HCT116 (cell line): ENCODE measurements around the gene CD59. TPM values are rescaled to one million over a fixed set of nuclear protein-coding genes. Genes with fewer than 3 reads are reported as not detected.

Experiments
- ATAC-seq: fragments of 200-7000 bp; cut with Tn5 transposase; 2 replicates; pipeline ENCODE4 v1.9.1; 2020; ENCODE audit warnings: mild to moderate bottlenecking, moderate library complexity
- BruUV-seq: library from RNA; stranded (reverse); fragments of 400-500 nt; replicated peaks from 2 replicates; lab custom pipeline; 2021; lab: Mats Ljungman, UMichigan
- CTCF ChIA-PET: fragments of 300-600 bp; sonication (Branson Sonifier 250); formaldehyde crosslinking; loops from one replicate; lab custom pipeline; 2021; ENCODE audit warnings: antibody characterized with exemption; lab: Charles Lee
- POLR2A ChIA-PET: fragments of 300-600, 350-600 bp; sonication (Branson Sonifier 250); formaldehyde crosslinking; loops from one replicate; lab custom pipeline; 2021; ENCODE audit warnings: antibody characterized with exemption; lab: Charles Lee
- RAD21 ChIA-PET, 2 experiments: fragments of 300-600 bp; sonication (Branson Sonifier 250); formaldehyde crosslinking; loops; one replicate each; lab custom pipeline; 2023; ENCODE audit warnings: low total read pairs in 2 of 2; ENCODE audit not compliant: uncharacterized antibody in 2 of 2, unreplicated experiment in 2 of 2, low non-redundant PET in 1 of 2; lab: Charles Lee
- DNase-seq: peaks from one replicate; pipeline ENCODE4 v3.0.0-alpha.2; 2010; ENCODE audit warnings: low read depth, low spot score
- H2AFZ ChIP-seq: fragments of 200-600 bp; shearing (Covaris generic), sonication (generic); 2 replicates; pipeline ENCODE4 v1.6.1; 2017; ENCODE audit warnings: low read depth, mixed run types, mixed read lengths, antibody characterized with exemption, low read length; ENCODE audit not compliant: poor library complexity, severe bottlenecking
- H3K27ac ChIP-seq: 2 replicates; pipeline ENCODE4 v1.5.1; 2012; ENCODE audit warnings: low read depth, low read length
- H3K27me3 ChIP-seq: fragments of 200-600 bp; sonication (generic); 2 replicates; pipeline ENCODE4 v1.6.1; 2016; ENCODE audit warnings: mixed run types, low read length, mixed read lengths; ENCODE audit not compliant: insufficient read depth
- H3K36me3 ChIP-seq, 2 experiments: fragments of 200-500 bp in 1 of 2; fragments of 200-600 bp in 1 of 2; sonication (Bioruptor generic) in 1 of 2; sonication (generic) in 1 of 2; 2 replicates each; pipeline versions ENCODE4 v1.5.1 to v1.6.1; 2014 to 2016; ENCODE audit warnings: low read length in 2 of 2, inconsistent platforms in 1 of 2, mixed read lengths in 1 of 2, mixed run types in 1 of 2; ENCODE audit not compliant: insufficient read depth in 2 of 2, control insufficient read depth in 1 of 2
- H3K4me1 ChIP-seq, 2 experiments: fragments of 200-600 bp in 1 of 2; sonication (generic) in 1 of 2; 2 replicates each; pipeline versions ENCODE4 v1.5.1 to v1.6.1; 2012 to 2017; ENCODE audit warnings: low read length in 2 of 2, inconsistent platforms in 1 of 2, mild to moderate bottlenecking in 1 of 2, mixed read lengths in 1 of 2, mixed run types in 1 of 2, moderate library complexity in 1 of 2; ENCODE audit not compliant: insufficient read depth in 2 of 2, control insufficient read depth in 1 of 2
- H3K4me2 ChIP-seq: fragments of 200-600 bp; sonication (generic); 2 replicates; pipeline ENCODE4 v1.6.1; 2017; ENCODE audit warnings: mixed run types, low read length, mixed read lengths
- H3K4me3 ChIP-seq, 2 experiments: fragments of 200-600 bp in 1 of 2; sonication (generic) in 1 of 2; replicated peaks in 1 of 2; 2 replicates each; pipeline ENCODE4 v1.5.1; 2011 to 2016; ENCODE audit warnings: low read length in 2 of 2, control low read depth in 1 of 2, low read depth in 1 of 2, mild to moderate bottlenecking in 1 of 2, mixed read lengths in 1 of 2, mixed run types in 1 of 2
- H3K79me2 ChIP-seq: fragments of 200-600 bp; sonication (generic); 2 replicates; pipeline ENCODE4 v1.6.1; 2017; ENCODE audit warnings: mild to moderate bottlenecking, mixed run types, low read length, moderate library complexity, mixed read lengths; ENCODE audit not compliant: insufficient read depth
- H3K9ac ChIP-seq: fragments of 200-600 bp; sonication (generic); 2 replicates; pipeline ENCODE4 v1.6.1; 2016; ENCODE audit warnings: low read length, mixed read lengths
- H3K9me2 ChIP-seq: fragments of 200-600 bp; sonication (generic), shearing (Covaris generic); 2 replicates; pipeline ENCODE4 v1.6.1; 2017; ENCODE audit warnings: mixed run types, mild to moderate bottlenecking, moderate library complexity; ENCODE audit not compliant: insufficient read depth
- H3K9me3 ChIP-seq, 2 experiments: fragments of 200-500 bp in 1 of 2; fragments of 200-600 bp in 1 of 2; sonication (Bioruptor generic) in 1 of 2; sonication (generic) in 1 of 2; 2 replicates each; pipeline ENCODE4 v1.6.1; 2014 to 2017; ENCODE audit warnings: low read length in 2 of 2, mixed read lengths in 2 of 2, inconsistent platforms in 1 of 2, low read depth in 1 of 2, mild to moderate bottlenecking in 1 of 2, mixed run types in 1 of 2, moderate library complexity in 1 of 2; ENCODE audit not compliant: control insufficient read depth in 1 of 2, insufficient read depth in 1 of 2
- H4K20me1 ChIP-seq: fragments of 200-600 bp; sonication (generic), shearing (Covaris generic); 2 replicates; pipeline ENCODE4 v1.6.1; 2017; ENCODE audit warnings: mixed run types, mild to moderate bottlenecking, moderate library complexity; ENCODE audit not compliant: insufficient read depth
- ATF3 ChIP-seq: IDR thresholded peaks from 2 replicates; pipeline ENCODE4 v1.6.1; 2012
- CEBPB ChIP-seq: IDR thresholded peaks from 2 replicates; pipeline ENCODE4 v1.6.1; 2012; ENCODE audit warnings: low read depth
- EGR1 ChIP-seq: IDR thresholded peaks from 2 replicates; pipeline ENCODE4 v1.6.1; 2012; ENCODE audit warnings: low read depth
- POLR2AphosphoS5 ChIP-seq: IDR thresholded peaks from 2 replicates; pipeline ENCODE4 v1.6.1; 2011; ENCODE audit warnings: mild to moderate bottlenecking, low read depth, low read length, moderate library complexity
- TCF7L2 ChIP-seq: IDR thresholded peaks from 2 replicates; pipeline ENCODE4 v1.7.0; 2011; ENCODE audit warnings: borderline replicate concordance, inconsistent platforms; ENCODE audit not compliant: insufficient read depth, insufficient read length; ENCODE audit errors: extremely low read depth
- YY1 ChIP-seq: IDR thresholded peaks from 2 replicates; pipeline ENCODE4 v1.6.1; 2011; ENCODE audit warnings: low read length, low read depth, moderate library complexity, mild to moderate bottlenecking; ENCODE audit not compliant: insufficient replicate concordance; ENCODE audit errors: extremely low read depth
- intact Hi-C: fragments of 100-400 bp; cut with micrococcal nuclease; formaldehyde crosslinking; loops from 2 replicates; pipeline ENCODE4 v1.10.0; 2022
- total RNA-seq: library from RNA; stranded (reverse); gene quantifications from one replicate; pipeline ENCODE4 v1.2.1, GENCODE V29; 2021; ENCODE audit not compliant: unreplicated experiment

The CD59 gene
- total RNA-seq, 1 experiment from 2014 or later = 122 TPM

GRCh38 chr11:33659370-33660139, 76.7 kb downstream of the CD59 start:
- POLR2A ChIA-PET = no interaction called here
- RAD21 ChIA-PET = no interaction called here
- no peaks in the 10 kb centered on the region for H3K27me3 ChIP-seq
- no peaks in the 10 kb centered on the region for H3K79me2 ChIP-seq
- H3K9ac ChIP-seq = no peak overlapping the region
- no peak overlapping the region for H3K27ac ChIP-seq
- ATAC-seq (no peak), DNase-seq (no peak)
- no peak overlapping the region for H3K4me3 ChIP-seq
- H4K20me1 ChIP-seq = no peaks in the 10 kb centered on the region
- no peaks in the 10 kb centered on the region for H3K9me2 ChIP-seq
- no peaks in the 10 kb centered on the region for H3K36me3 ChIP-seq
- H3K9me3 ChIP-seq = no peaks in the 10 kb centered on the region
- no peak for TF ChIP-seq EGR1
- no peaks in the 10 kb centered on the region for H3K4me1 ChIP-seq
- intact Hi-C loops = no loop called here
- H3K4me2 ChIP-seq = no peak overlapping the region
- H2AFZ ChIP-seq = no peak overlapping the region
- no TSS peak for BruUV-seq
- CTCF ChIA-PET = no interaction called here

- ChIA-PET POLR2A (no interaction called here), CTCF (no interaction called here), RAD21 (no interaction called here)
- ATAC-seq = no peak
- Histone ChIP-seq H3K9me3 (no peaks in the 10 kb centered on the region), H3K27me3 (no peaks in the 10 kb centered on the region), H3K4me1 (no peaks in the 10 kb centered on the region), H3K4me2 (no peak overlapping the region), H3K9me2 (no peaks in the 10 kb centered on the region), H3K27ac (no peak overlapping the region), H4K20me1 (no peaks in the 10 kb centered on the region), H2AFZ (no peak overlapping the region), H3K79me2 (no peaks in the 10 kb centered on the region), H3K9ac (no peak overlapping the region), H3K36me3 (no peaks in the 10 kb centered on the region), H3K4me3 (no peak overlapping the region)
- TF ChIP-seq TCF7L2 (no peak), YY1 (no peak), POLR2AphosphoS5 (no peak), ATF3 (no peak), CEBPB (no peak)
- BruUV-seq = no TSS peak
- intact Hi-C loops = no loop called here
- DNase-seq = no peak
Measured at GRCh38 chr11:33658195-33658900, 77.9 kb downstream of the CD59 start.
